Breast epithelium (tissue), 4 donors: ENCODE results near the gene LILRB1. TPM values are rescaled to one million over a fixed set of nuclear protein-coding genes. Genes with fewer than 3 reads are reported as not detected.

Source experiments
- DNase-seq, 2 donors: peaks; one replicate each; pipeline ENCODE4 v3.0.0-alpha.2; 2019; ENCODE audit warnings: low spot score in 2 of 2
- H3K27ac ChIP-seq, 2 donors: fragments of 200-600 bp; sonication (generic) in 1 of 2; one replicate each; pipeline ENCODE4 v1.5.1; 2016 to 2019; ENCODE audit warnings: mild to moderate bottlenecking in 1 of 2
- H3K27me3 ChIP-seq, 2 donors: fragments of 200-600 bp; sonication (generic) in 1 of 2; one replicate each; pipeline versions ENCODE4 v1.5.1 to v1.6.0; 2017 to 2019; ENCODE audit warnings: control low read depth in 1 of 2, mild to moderate bottlenecking in 1 of 2
- H3K36me3 ChIP-seq: fragments of 200-600 bp; one replicate; pipeline ENCODE4 v1.5.1; 2019
- H3K4me1 ChIP-seq, 2 donors: fragments of 200-600 bp; sonication (generic); one replicate each; pipeline ENCODE4 v1.5.1; 2016 to 2019; ENCODE audit warnings: control low read depth in 1 of 2
- H3K4me3 ChIP-seq, 3 donors: fragments of 200-600 bp; sonication (generic); 1 replicate in 2 of 3; 2 replicates in 1 of 3; pipeline ENCODE4 v1.5.1; 2016 to 2019; ENCODE audit warnings: mild to moderate bottlenecking in 3 of 3, moderate library complexity in 2 of 3
- H3K9me3 ChIP-seq, 2 donors: fragments of 200-600 bp; sonication (generic) in 1 of 2; one replicate each; pipeline ENCODE4 v1.5.1; 2016 to 2019; ENCODE audit warnings: control low read depth in 1 of 2
- CTCF ChIP-seq, 3 donors: fragments of 450-650 bp; IDR thresholded peaks; one replicate each; pipeline ENCODE4 v1.5.1; 2016 to 2017; ENCODE audit warnings: antibody characterized with exemption in 3 of 3, mild to moderate bottlenecking in 3 of 3, moderate library complexity in 3 of 3
- POLR2A ChIP-seq: fragments of 450-650 bp; IDR thresholded peaks from one replicate; pipeline ENCODE4 v1.6.1; 2016; ENCODE audit warnings: antibody characterized with exemption, mild to moderate bottlenecking, moderate library complexity
- POLR2AphosphoS5 ChIP-seq, 3 donors: sonication (generic); formaldehyde crosslinking; IDR thresholded peaks; one replicate each; pipeline ENCODE4 v1.6.1; 2017; ENCODE audit warnings: antibody characterized with exemption in 3 of 3
- intact Hi-C: fragments of 100-400 bp; cut with DNase I; formaldehyde crosslinking; loops from one replicate; pipeline ENCODE4 v1.15.1; 2023; ENCODE audit warnings: low total_unique reads
- total RNA-seq, 3 donors: library from RNA; depleted of rRNA; stranded (reverse); fragments of >200 nt; gene quantifications; one replicate each; pipeline ENCODE4 v1.1.0, GENCODE V29; 2016

LILRB1 gene
- total RNA-seq, 3 donors from 2014 or later = 1.6 to 2.6 (median 2.3) TPM

GRCh38 chr19:54608792-54609191 lies 21.5 kb upstream of the LILRB1 start:
- TF ChIP-seq POLR2AphosphoS5 (IDR thresholded peaks at IDR 0.05) (no peak), POLR2A (no peak), CTCF (IDR thresholded peaks at IDR 0.05) (no peak)
- Histone ChIP-seq H3K9me3 (peaks cover 10 to 35% of the 10 kb centered on the region in 2 donors), H3K4me1 (no peaks in the 10 kb centered on the region), H3K4me3 (no peak overlapping the region), H3K36me3 (no peaks in the 10 kb centered on the region), H3K27me3 (no peaks in the 10 kb centered on the region), H3K27ac (no peak overlapping the region)
- intact Hi-C loops = no loop called here
- DNase-seq = no peak

GRCh38 chr19:54609356-54609791 lies 20.9 kb upstream of the LILRB1 start:
- H3K4me1 ChIP-seq = no peaks in the 10 kb centered on the region
- no peak for DNase-seq
- intact Hi-C loops = no loop called here
- no peak overlapping the region for H3K27ac ChIP-seq
- TF ChIP-seq POLR2AphosphoS5 (IDR thresholded peaks at IDR 0.05) = no peak
- no peak for TF ChIP-seq CTCF (IDR thresholded peaks at IDR 0.05)
- no peak for TF ChIP-seq POLR2A
- H3K36me3 ChIP-seq = no peaks in the 10 kb centered on the region
- H3K27me3 ChIP-seq = no peaks in the 10 kb centered on the region
- H3K4me3 ChIP-seq = no peak overlapping the region
- peaks cover 10 to 35% of the 10 kb centered on the region in 2 donors for H3K9me3 ChIP-seq

- TF ChIP-seq POLR2AphosphoS5 (IDR thresholded peaks at IDR 0.05) = no peak
- TF ChIP-seq CTCF (IDR thresholded peaks at IDR 0.05) = no peak
- TF ChIP-seq POLR2A = no peak
- Histone ChIP-seq H3K36me3 (no peaks in the 10 kb centered on the region), H3K27me3 (no peaks in the 10 kb centered on the region), H3K4me3 (no peak overlapping the region), H3K27ac (no peak overlapping the region), H3K4me1 (no peaks in the 10 kb centered on the region), H3K9me3 (peaks cover 17 to 28% of the 10 kb centered on the region in 2 donors)
- intact Hi-C loops = no loop called here
- DNase-seq = no peak
Observed at GRCh38 chr19:54612428-54612827, 17.9 kb upstream of the LILRB1 start.

GRCh38 chr19:54614726-54615125 lies 15.6 kb upstream of the LILRB1 start:
- Histone ChIP-seq H3K9me3 (peaks cover 12 to 25% of the 10 kb centered on the region in 2 donors), H3K36me3 (no peaks in the 10 kb centered on the region), H3K27me3 (no peaks in the 10 kb centered on the region), H3K4me3 (no peak overlapping the region), H3K27ac (no peak overlapping the region), H3K4me1 (no peaks in the 10 kb centered on the region)
- intact Hi-C loops = loop anchor here (5.0 kb wide), 1 partner anchor 343 kb away; no protein-coding TSS in a partner anchor
- no peak for DNase-seq
- TF ChIP-seq POLR2AphosphoS5 (IDR thresholded peaks at IDR 0.05) (no peak), POLR2A (no peak), CTCF (IDR thresholded peaks at IDR 0.05) (no peak)

- no peak for TF ChIP-seq POLR2A
Observed at GRCh38 chr19:54616057-54616456, 14.2 kb upstream of the LILRB1 start.

More at GRCh38 chr19:54616057-54616456, 14.2 kb upstream of the LILRB1 start:
- no peaks in the 10 kb centered on the region for H3K4me1 ChIP-seq
- H3K36me3 ChIP-seq = no peaks in the 10 kb centered on the region
- H3K4me3 ChIP-seq = no peak overlapping the region
- H3K27me3 ChIP-seq = no peaks in the 10 kb centered on the region
- no peak overlapping the region for H3K27ac ChIP-seq
- intact Hi-C loops = loop anchor here (5.0 kb wide), 1 partner anchor 341 kb away; no protein-coding TSS in a partner anchor
- no peak for DNase-seq
- H3K9me3 ChIP-seq = peaks cover 7 to 19% of the 10 kb centered on the region in 2 donors
